ENCODE results near the gene SLC39A3.
A peak's percentile ranks its signal among the peaks of the same experiment; 100 is the strongest.

SLC39A3 gene

DNA sequence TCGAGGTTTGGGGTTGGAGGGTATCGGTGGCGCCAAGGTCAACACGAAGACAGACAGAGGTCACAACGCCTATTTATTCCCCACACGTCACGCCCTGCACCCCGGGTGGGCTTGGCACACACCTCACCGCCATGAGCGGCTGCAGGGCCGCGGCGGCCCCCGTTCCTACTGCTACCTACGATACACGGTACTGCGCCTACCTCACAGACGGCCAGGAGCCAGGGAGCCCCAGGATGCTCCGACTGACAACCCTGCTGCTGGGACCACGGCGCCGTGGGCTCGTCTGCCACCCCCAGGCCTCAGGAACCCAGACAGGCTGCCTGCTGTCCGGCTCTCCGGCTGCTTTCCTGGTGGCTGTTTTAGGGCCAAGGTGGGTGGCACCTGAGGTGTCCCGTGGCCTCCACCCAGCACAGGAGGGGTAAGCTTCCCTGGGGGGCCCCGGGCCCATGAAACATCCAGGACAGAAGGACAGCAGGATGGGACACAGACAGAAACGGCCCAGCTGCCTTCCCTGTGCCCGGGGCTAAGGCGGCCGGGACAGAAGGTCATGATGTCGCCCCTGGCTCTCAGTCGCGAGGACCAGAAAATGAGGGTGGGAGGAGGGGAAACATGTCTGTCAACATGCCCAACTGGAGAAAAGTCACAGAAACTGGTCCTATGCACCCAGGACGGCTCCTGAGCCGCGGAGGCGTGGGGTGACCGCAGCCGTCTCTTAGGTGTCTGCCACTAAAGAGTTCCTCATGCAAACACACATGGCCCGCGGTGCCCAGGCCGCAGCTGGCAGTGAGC lies 15.0 kb upstream of the SLC39A3 start:
- Mint-ChIP-seq H3K4me3 (no peak overlapping the region), H3K27me3 (no peaks in the 10 kb centered on the region), H3K9me3 (no peaks in the 10 kb centered on the region), H3K27ac (ENCODE audit: low read depth) (no peak overlapping the region), H3K36me3 (ENCODE audit: insufficient read depth) (peaks cover 13% of the 10 kb centered on the region), H3K4me1 (peaks cover 8% of the 10 kb centered on the region)
- DNase-seq (ENCODE audit: low spot score in 2 of 2) (no peak), ATAC-seq (replicated peaks; ENCODE audit: extremely low read depth, poor library complexity, severe bottlenecking) (no peak)

DNA sequence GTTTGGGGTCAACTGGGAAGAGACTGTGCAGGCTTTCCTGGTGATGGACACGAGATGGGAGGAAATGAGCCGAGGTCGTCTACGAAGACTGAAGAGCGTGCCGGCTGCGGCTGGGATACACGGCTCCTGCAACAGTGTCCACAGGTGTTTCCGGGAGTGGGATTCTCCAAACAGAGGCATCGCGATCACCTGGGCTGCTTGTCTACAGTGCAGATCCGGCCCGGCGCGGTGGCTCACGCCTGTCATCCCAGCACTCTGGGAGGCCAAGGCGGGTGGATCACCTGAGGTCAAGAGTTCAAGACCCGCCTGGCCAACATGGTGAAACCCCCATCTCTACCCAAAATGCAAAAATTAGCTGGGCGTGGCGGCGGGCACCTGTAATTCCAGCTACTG lies 11.6 kb upstream of the SLC39A3 start:
- no peak for DNase-seq (ENCODE audit: low spot score in 2 of 2)
- Mint-ChIP-seq H3K4me1 (no peaks in the 10 kb centered on the region), H3K27ac (ENCODE audit: low read depth) (no peak overlapping the region), H3K36me3 (ENCODE audit: insufficient read depth) (peaks cover 6% of the 10 kb centered on the region), H3K27me3 (no peaks in the 10 kb centered on the region), H3K9me3 (no peaks in the 10 kb centered on the region), H3K4me3 (no peak overlapping the region)
- ATAC-seq (replicated peaks; ENCODE audit: extremely low read depth, poor library complexity, severe bottlenecking) = no peak

DNA sequence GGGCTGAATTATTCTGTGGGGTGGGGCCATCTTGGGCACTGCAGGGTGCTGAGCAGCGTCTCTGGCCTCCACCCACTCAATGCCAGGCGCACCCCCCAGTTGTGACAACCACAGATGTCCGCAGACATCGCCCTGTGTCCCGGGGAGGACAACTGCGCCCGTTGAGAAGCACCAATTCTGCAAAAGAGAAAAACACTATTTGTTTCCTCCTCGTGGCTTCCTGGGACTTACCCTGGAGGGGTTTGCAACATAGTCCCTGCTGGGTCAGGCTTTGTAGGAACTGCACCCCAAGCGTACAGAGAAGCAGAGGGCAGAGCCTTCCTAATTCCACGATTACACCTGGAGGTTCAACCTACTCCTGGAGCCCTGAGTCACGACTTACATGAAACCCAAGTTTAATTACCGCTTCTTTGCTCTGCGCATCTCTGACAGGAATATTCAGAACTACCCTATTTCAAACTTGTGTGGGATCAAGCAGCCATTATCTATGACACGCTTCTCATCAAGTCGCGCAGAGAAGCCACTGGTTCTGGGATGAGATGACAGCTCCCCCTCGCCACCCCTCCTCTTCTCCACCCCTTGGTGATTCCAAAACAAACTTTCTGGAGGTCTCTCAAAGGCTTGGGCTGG lies 11.1 kb upstream of the SLC39A3 start:
- ATAC-seq (replicated peaks; ENCODE audit: extremely low read depth, poor library complexity, severe bottlenecking) (no peak), DNase-seq (ENCODE audit: low spot score in 2 of 2) (no peak)
- Mint-ChIP-seq H3K27me3 (no peaks in the 10 kb centered on the region), H3K27ac (ENCODE audit: low read depth) (no peak overlapping the region), H3K36me3 (ENCODE audit: insufficient read depth) (peaks cover 6% of the 10 kb centered on the region), H3K9me3 (no peaks in the 10 kb centered on the region), H3K4me1 (no peaks in the 10 kb centered on the region), H3K4me3 (no peak overlapping the region)

DNA sequence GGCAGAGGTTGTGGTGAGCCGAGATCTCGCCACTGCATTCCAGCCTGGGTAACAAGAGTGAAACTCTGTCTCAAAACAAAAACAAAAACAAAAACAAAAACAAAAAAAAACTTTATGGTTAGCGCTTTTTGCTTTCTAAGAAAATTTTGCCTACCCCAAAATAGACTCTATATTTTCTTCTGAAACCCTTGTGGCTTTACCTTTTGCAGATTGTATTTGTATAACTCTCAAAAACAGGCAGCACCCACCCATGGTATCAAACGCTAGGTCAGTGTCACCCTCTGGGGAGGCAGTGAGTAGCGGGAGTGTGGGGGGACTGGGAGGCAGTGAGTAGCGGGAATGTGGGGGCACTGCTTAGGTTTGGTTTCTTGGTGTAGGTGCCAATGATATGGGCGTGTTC lies 7.5 kb upstream of the SLC39A3 start:
- Mint-ChIP-seq H3K27me3 (peaks cover 23% of the 10 kb centered on the region), H3K36me3 (ENCODE audit: insufficient read depth) (peaks cover 2% of the 10 kb centered on the region), H3K9me3 (no peaks in the 10 kb centered on the region), H3K4me3 (no peak overlapping the region), H3K27ac (ENCODE audit: low read depth) (no peak overlapping the region), H3K4me1 (no peaks in the 10 kb centered on the region)
- no peak for ATAC-seq (replicated peaks; ENCODE audit: extremely low read depth, poor library complexity, severe bottlenecking)
- no peak for DNase-seq (ENCODE audit: low spot score in 2 of 2)

DNA sequence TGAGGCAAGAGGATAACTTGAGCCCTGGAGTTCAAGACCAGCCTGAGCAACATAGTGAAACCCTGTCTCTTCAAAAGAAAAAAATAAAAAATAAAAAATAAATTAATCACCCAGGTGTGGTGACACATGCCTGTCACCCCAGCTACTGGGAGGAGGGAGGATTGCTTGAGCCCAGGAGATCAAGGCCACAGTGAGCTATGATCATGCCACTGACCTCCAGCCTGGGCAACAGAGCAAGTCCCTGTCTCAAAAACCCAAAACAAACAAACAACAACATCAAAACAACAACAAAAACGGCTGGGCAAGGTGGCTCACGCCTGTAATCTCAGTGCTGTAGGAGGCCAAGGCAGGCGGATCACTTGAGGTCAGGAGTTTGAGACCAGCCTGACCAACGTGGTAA lies 4.3 kb upstream of the SLC39A3 start:
- Mint-ChIP-seq H3K9me3 (no peaks in the 10 kb centered on the region), H3K36me3 (ENCODE audit: insufficient read depth) (peaks cover 7% of the 10 kb centered on the region), H3K27me3 (peaks cover 37% of the 10 kb centered on the region), H3K4me3 (no peak overlapping the region), H3K27ac (ENCODE audit: low read depth) (no peak overlapping the region), H3K4me1 (peaks cover 4% of the 10 kb centered on the region)
- ATAC-seq (replicated peaks; ENCODE audit: extremely low read depth, poor library complexity, severe bottlenecking) = no peak
- no peak for DNase-seq (ENCODE audit: low spot score in 2 of 2)

DNA sequence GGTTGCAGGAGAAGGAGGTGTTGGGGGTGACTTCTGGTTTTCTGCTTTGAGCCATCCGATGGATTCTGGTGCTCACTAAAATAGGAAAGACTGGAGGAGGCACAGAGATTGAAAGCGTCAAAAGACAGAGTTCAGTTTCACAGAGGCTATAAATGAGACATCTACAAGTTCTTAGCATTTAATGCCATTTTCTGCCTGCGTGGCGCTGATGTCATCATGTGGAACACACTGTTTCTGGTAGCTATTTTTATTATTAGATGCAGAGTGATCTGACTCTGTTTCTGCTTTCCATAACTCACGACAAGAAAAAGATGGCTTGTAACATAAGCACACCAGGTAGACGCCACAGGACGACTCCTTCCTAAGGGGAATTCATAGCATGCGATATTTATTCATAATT lies 3.3 kb upstream of the SLC39A3 start:
- DNase-seq (ENCODE audit: low spot score in 2 of 2) (no peak), ATAC-seq (replicated peaks; ENCODE audit: extremely low read depth, poor library complexity, severe bottlenecking) (no peak)
- Mint-ChIP-seq H3K27ac (ENCODE audit: low read depth) (no peak overlapping the region), H3K9me3 (no peaks in the 10 kb centered on the region), H3K36me3 (ENCODE audit: insufficient read depth) (peaks cover 10% of the 10 kb centered on the region), H3K4me3 (no peak overlapping the region), H3K27me3 (peaks cover 37% of the 10 kb centered on the region), H3K4me1 (peaks cover 12% of the 10 kb centered on the region)

DNA sequence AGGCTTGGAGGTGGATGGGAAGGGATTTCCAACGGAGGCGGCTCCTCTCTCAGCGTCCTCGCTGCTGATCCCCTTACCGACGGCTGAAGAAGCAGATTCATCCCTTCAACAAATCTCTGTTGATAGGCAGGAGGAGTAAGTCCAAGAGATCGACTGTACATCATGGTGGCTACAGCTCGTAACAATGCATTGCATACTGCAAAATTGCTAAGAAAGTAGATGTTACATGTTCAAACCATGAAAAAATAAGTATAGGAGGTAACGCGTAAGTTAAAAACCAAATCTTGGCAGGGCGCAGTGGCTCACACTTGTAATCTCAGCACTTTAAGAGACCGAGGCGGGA lies 468 bp upstream of the SLC39A3 start:
- no peaks in the 10 kb centered on the region for H3K9me3 Mint-ChIP-seq
- no peak for ATAC-seq (replicated peaks; ENCODE audit: extremely low read depth, poor library complexity, severe bottlenecking)
- no peak for DNase-seq (ENCODE audit: low spot score in 2 of 2)
- peaks cover 20% of the 10 kb centered on the region for H3K4me1 Mint-ChIP-seq
- H3K27me3 Mint-ChIP-seq = peaks cover 32% of the 10 kb centered on the region
- peaks cover 13% of the 10 kb centered on the region for H3K36me3 Mint-ChIP-seq (ENCODE audit: insufficient read depth)
- H3K4me3 Mint-ChIP-seq = peak overlapping the region; percentile 82
- peak overlapping the region; percentile 25 for H3K27ac Mint-ChIP-seq (ENCODE audit: low read depth)

DNA sequence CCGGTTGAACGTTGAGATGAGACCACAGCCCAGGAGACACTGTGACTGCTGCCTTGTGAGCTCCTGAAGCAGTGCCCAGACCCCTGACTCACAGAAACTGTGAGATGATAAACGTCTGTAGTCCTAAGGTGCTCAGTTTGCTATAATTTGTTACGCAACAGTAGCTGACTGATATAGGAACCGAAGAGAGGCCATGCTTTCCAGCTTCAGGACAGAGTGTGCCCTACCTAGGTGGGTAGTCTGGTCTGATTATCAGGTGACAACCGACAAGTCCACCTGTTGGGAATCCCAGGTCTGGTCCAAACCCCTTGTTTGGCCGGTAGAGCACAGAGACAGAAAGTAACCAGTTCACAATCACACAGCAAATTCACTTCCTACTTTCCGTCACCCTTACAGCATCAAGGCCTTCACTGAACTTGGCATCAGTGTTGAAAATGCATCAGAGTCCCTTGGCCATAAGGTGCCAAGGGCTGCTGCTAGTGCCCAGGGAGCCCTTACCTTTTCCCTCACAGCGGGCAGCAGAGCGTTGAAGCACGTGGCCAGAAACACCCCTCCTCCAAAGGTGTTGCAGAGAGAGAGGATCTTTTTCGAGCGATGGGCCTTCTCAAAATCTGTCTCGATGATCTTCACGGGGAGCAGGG lies 3.1 kb downstream of the SLC39A3 start:
- DNase-seq (ENCODE audit: low spot score in 2 of 2) = no peak
- Mint-ChIP-seq H3K36me3 (ENCODE audit: insufficient read depth) (peaks cover 18% of the 10 kb centered on the region), H3K4me3 (no peak overlapping the region), H3K4me1 (peaks cover 27% of the 10 kb centered on the region), H3K9me3 (no peaks in the 10 kb centered on the region), H3K27me3 (peaks cover 7% of the 10 kb centered on the region), H3K27ac (ENCODE audit: low read depth) (no peak overlapping the region)
- ATAC-seq (replicated peaks; ENCODE audit: extremely low read depth, poor library complexity, severe bottlenecking) = no peak

DNA sequence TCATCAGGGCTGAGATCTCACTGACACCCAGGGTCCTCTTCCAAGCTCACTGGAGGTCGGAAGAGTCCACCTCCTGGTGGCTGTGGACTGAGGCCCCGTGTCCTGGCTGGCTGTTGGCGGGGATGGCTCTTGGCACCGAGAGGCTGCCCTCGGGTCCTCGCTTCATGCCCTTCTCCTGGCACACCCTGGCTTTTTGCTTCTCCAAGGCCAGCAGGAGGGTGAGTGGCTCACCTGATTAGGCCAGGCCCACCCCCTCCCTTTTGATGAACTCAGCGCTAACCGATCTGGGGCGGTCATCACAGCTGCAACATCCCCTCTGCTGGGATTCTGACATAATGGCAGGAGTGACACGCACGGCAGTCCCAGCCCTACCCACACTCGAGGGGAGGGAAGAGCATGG lies 4.4 kb downstream of the SLC39A3 start:
- ATAC-seq (replicated peaks; ENCODE audit: extremely low read depth, poor library complexity, severe bottlenecking) (no peak), DNase-seq (ENCODE audit: low spot score in 2 of 2) (no peak)
- no peaks in the 10 kb centered on the region for H3K9me3 Mint-ChIP-seq
- H3K4me3 Mint-ChIP-seq = no peak overlapping the region
- H3K27ac Mint-ChIP-seq (ENCODE audit: low read depth) = no peak overlapping the region
- H3K4me1 Mint-ChIP-seq = peaks cover 27% of the 10 kb centered on the region
- peaks cover 18% of the 10 kb centered on the region for H3K36me3 Mint-ChIP-seq (ENCODE audit: insufficient read depth)
- no peaks in the 10 kb centered on the region for H3K27me3 Mint-ChIP-seq

DNA sequence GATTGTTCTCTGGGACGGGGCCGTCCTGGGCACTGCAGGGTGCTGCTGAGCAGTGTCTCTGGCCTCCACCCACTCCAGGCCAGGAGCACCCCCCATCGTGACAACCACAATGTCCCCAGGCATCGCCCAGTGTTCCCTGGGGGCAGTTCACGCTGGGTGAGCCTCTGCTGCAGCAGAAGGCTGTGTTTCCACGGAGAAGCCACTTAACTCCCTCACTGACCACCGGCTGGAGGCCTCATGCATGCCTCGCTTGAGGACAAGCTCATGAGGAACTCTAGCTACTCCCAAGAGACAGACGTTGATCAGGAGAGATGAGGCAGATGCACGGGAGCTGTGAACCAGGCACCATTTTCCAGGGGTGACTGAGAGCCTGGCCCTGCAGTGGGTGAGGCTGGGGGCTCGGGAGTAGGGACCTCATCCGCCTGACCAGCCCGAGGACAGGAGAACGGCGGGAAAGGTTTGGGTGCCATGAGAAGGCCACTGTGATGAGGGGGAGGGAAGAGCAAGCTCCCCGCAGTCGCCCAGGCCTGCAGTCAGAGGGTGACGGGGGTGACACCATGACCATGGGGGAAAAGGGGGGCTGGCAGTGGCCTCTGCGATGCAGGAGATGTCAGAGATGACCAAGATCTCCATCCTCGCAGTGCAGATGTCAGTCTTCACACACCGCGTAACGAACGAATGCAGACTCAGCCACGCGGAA lies 5.1 kb downstream of the SLC39A3 start:
- DNase-seq (ENCODE audit: low spot score in 2 of 2) (no peak), ATAC-seq (replicated peaks; ENCODE audit: extremely low read depth, poor library complexity, severe bottlenecking) (no peak)
- Mint-ChIP-seq H3K4me1 (peaks cover 27% of the 10 kb centered on the region), H3K36me3 (ENCODE audit: insufficient read depth) (peaks cover 16% of the 10 kb centered on the region), H3K27ac (ENCODE audit: low read depth) (no peak overlapping the region), H3K27me3 (no peaks in the 10 kb centered on the region), H3K9me3 (no peaks in the 10 kb centered on the region), H3K4me3 (no peak overlapping the region)

DNA sequence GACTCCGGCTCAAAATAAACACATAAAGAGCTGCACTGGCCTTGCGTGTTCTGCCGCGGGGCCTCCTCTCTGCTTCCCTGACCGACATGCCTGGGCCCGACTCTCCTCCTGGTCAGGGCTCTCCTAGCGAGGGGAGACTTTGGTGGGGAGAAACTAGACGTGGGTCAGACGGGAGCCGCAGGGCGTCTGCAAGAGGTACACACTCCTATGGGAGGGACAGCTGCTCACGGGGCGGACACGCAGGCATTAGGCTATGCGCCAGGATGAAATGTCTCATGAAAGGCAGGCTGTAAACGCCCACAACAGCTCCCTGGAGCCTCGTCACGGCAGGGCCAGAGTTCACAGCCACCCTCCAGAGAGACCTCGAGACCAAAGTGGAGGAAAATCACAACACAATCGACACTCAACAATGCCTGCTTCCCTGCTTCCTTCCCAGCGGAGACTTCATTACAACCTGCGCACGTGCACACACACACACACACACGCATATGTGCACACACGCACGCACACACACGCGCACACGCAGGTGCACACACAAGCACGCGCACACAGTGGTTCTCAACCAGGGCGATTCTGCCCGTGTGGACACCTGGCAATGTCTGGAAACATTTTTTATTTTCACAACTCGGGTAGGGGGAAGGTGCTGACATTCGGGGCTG lies 5.8 kb downstream of the SLC39A3 start:
- H3K9me3 Mint-ChIP-seq = no peaks in the 10 kb centered on the region
- peaks cover 12% of the 10 kb centered on the region for H3K36me3 Mint-ChIP-seq (ENCODE audit: insufficient read depth)
- no peak overlapping the region for H3K4me3 Mint-ChIP-seq
- no peak for DNase-seq (ENCODE audit: low spot score in 2 of 2)
- H3K27me3 Mint-ChIP-seq = no peaks in the 10 kb centered on the region
- no peak overlapping the region for H3K27ac Mint-ChIP-seq (ENCODE audit: low read depth)
- peaks cover 22% of the 10 kb centered on the region for H3K4me1 Mint-ChIP-seq
- ATAC-seq (replicated peaks; ENCODE audit: extremely low read depth, poor library complexity, severe bottlenecking) = no peak

DNA sequence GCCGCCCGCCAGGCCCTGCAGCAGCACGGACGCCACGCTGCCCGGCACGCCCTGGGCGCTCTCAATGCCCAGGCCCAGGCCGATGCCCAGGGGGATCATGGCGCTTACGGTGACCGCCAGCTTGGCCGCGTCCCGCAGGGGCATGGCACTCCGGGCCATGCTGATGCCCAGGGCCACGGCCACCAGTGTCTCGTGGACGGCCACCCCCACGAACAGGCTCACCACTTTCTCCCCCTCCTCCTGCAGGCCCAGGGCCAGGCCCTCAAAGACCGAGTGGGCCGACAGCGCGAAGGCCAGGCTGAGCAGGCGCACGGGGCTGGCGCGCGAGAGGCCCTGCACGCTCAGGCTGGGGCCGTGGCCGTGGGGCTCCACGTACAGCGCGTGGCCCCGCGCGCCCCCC lies 6.9 kb downstream of the SLC39A3 start:
- no peaks in the 10 kb centered on the region for H3K9me3 Mint-ChIP-seq
- DNase-seq (ENCODE audit: low spot score in 2 of 2) = no peak
- no peak overlapping the region for H3K4me3 Mint-ChIP-seq
- peaks cover 10% of the 10 kb centered on the region for H3K36me3 Mint-ChIP-seq (ENCODE audit: insufficient read depth)
- no peaks in the 10 kb centered on the region for H3K27me3 Mint-ChIP-seq
- ATAC-seq (replicated peaks; ENCODE audit: extremely low read depth, poor library complexity, severe bottlenecking) = no peak
- H3K4me1 Mint-ChIP-seq = peaks cover 15% of the 10 kb centered on the region
- no peak overlapping the region for H3K27ac Mint-ChIP-seq (ENCODE audit: low read depth)
